Measurements from ENCODE around the gene NELL1.

The NELL1 gene

DNA sequence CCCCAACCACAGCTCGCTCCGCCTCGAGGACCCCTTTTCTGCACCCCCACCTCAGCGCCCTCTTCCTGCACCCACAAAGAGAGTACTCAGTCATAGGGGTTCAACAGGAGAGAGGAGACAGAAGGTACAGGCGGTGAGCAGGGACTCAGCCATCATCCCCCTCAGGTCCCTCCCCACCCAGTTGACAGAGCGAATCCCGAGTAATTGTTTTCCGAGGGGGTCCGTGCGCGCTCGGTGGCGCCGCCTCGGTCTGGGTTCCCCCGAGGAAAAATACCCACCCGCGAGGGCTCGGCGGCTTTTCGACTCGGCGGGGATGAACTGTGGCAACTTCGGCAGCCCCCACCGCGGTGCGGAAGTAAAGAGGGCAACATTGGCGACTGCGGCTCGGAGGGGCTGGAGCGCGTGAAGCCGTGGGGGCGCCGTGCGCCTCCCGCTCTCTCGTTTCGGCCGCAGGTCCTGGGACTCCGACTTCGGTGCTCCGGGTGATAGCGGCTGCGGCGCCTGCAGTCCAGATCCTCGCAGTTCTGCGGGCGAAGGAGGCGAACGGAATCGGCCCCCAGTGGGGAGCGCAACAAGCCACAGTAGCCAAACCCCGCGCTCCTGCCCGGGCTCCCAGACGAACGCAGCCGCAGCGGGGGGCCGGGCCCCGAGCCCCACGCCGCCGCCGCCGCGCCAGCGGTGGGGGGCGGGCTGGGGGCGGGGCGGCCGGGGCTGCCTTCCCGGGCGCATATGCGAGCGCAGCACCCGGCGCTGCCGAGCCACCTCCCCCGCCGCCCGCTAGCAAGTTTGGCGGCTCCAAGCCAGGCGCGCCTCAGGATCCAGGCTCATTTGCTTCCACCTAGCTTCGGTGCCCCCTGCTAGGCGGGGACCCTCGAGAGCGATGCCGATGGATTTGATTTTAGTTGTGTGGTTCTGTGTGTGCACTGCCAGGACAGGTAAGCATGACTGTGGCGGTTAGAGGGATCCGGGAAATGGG lies at the start of gene NELL1:
Gene NELL1 (plus strand): TSS at position 743 of the 976 bp plus-strand sequence.
- H3K4me3 ChIP-seq (ENCODE audit: low read depth, low read length), result no peak within 1 kb of the TSS
- TF ChIP-seq, protein P1, sequence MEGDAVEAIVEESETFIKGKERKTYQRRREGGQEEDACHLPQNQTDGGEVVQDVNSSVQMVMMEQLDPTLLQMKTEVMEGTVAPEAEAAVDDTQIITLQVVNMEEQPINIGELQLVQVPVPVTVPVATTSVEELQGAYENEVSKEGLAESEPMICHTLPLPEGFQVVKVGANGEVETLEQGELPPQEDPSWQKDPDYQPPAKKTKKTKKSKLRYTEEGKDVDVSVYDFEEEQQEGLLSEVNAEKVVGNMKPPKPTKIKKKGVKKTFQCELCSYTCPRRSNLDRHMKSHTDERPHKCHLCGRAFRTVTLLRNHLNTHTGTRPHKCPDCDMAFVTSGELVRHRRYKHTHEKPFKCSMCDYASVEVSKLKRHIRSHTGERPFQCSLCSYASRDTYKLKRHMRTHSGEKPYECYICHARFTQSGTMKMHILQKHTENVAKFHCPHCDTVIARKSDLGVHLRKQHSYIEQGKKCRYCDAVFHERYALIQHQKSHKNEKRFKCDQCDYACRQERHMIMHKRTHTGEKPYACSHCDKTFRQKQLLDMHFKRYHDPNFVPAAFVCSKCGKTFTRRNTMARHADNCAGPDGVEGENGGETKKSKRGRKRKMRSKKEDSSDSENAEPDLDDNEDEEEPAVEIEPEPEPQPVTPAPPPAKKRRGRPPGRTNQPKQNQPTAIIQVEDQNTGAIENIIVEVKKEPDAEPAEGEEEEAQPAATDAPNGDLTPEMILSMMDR (IDR thresholded peaks at IDR 0.05; ENCODE audit: insufficient read depth, low read depth, low read length, missing control alignments), result no peak
- DNase-seq (ENCODE audit: low read depth), result no peak

DNA sequence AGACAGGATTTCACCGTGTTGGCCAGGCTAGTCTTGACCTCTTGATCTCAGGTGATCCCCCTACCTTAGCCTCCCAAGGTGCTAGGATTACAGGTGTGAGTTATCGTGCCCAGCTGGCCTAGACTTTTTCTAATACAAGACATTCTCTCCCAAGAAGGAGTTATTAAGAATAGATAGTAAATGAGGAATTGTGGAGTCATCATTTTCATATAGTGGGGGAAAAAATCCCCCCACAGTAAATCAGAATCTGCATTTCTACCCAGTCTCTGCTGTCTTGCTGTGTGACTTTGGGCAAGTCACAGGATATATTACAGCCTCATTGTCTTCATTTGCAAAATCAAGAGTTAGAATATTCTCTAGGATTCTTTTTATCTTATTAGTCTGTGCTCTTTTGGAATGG lies 48.4 kb upstream of the NELL1 start:
- DNase-seq (ENCODE audit: low read depth), result no peak
- H3K4me3 ChIP-seq (ENCODE audit: low read depth, low read length), result no peak overlapping the region
- TF ChIP-seq, protein P1 (IDR thresholded peaks at IDR 0.05; ENCODE audit: insufficient read depth, low read depth, low read length, missing control alignments), result no peak

DNA sequence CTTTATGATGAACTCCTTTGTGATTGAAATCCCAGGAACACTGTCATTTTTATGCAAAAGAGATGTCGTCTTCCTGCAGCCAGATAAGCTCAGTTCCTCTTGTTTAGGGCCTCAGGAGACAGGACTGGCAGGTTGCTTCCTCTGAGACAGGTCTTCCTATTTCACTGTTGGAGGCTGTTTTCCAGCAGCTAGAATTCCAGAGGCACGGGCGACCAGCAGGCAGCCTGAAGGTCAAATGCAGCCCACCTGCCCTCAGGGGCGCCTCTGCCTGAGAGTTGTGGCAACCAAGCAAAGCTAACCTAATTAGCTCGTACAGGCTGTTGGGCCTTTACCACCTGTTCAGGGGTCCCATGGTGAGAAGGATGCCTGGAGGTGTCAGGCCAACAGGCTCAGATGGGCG lies 47.7 kb upstream of the NELL1 start:
- TF ChIP-seq, protein P1 (IDR thresholded peaks at IDR 0.05; ENCODE audit: insufficient read depth, low read depth, low read length, missing control alignments), result no peak
- H3K4me3 ChIP-seq (ENCODE audit: low read depth, low read length), result no peak overlapping the region
- no peak for DNase-seq (ENCODE audit: low read depth)

DNA sequence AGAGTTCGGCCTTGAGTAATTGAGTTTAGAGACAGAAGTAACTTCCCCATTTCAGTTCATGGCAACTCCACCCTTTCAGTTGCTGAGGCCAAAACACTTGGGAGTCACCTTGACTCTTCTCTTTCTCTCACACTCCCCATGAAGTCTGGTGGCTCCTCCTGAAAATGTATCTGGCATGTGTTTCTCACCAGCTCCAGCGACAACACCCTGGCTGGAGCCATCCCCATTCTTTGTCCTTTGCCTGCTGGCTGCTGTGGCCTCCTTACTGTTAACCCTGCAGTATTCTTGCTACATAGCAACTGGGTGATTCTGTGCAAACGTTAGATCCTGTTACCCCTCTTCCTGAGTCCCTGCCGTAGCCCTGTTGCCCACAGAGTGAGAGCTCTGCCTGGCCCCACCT lies 46.1 kb upstream of the NELL1 start:
- DNase-seq (ENCODE audit: low read depth), result no peak

DNA sequence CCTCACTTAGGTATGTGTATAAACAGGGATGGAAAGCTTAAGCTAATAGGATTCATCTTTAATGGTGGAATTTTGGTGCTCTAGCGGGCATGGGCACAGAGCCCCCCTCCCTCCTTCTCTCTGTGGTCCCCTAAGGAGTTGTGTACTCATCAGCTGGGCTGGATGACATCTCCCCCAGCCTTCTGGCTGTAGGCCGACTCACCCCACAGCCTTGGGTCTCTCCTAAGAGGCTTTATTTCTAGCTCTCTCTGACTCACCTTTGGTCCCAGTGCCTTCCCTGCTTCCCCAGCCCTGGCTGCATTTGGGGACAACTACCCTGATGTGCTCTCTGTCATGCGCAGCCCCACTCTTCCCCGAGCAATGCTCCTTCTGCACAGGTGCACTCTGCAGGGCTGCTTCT lies 43.1 kb upstream of the NELL1 start:
- no peak for DNase-seq (ENCODE audit: low read depth)
- TF ChIP-seq, protein P1 (IDR thresholded peaks at IDR 0.05; ENCODE audit: insufficient read depth, low read depth, low read length, missing control alignments), result no peak
- H3K4me3 ChIP-seq (ENCODE audit: low read depth, low read length), result no peak overlapping the region

More for the DNA sequence above, 46.1 kb upstream of the NELL1 start:
- TF ChIP-seq, protein P1 (IDR thresholded peaks at IDR 0.05; ENCODE audit: insufficient read depth, low read depth, low read length, missing control alignments), result no peak
- no peak overlapping the region for H3K4me3 ChIP-seq (ENCODE audit: low read depth, low read length)

DNA sequence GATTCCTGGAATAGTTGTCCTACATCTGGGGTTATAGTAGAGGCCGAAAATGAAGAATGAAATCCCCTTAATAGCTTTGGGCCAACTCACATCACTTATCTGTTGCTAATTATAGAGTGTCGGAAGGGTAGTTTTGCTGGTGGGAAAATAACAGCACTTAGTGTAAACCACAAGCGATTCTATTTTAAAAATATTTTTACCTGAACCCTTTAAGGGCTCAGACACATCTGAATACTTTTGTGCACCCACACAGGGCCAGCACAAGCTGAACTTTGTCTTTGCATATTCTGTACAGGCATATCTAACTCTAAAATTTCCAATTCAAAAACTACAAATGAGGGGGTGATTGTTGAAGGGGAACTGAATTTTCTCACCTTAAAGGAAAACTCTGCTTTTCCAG lies 42.4 kb upstream of the NELL1 start:
- DNase-seq (ENCODE audit: low read depth), result no peak
- no peak overlapping the region for H3K4me3 ChIP-seq (ENCODE audit: low read depth, low read length)
- TF ChIP-seq, protein P1 (IDR thresholded peaks at IDR 0.05; ENCODE audit: insufficient read depth, low read depth, low read length, missing control alignments), result no peak

Data from GM12865 (cell line).